ENCODE data around the gene FARP1.

FARP1 gene

DNA sequence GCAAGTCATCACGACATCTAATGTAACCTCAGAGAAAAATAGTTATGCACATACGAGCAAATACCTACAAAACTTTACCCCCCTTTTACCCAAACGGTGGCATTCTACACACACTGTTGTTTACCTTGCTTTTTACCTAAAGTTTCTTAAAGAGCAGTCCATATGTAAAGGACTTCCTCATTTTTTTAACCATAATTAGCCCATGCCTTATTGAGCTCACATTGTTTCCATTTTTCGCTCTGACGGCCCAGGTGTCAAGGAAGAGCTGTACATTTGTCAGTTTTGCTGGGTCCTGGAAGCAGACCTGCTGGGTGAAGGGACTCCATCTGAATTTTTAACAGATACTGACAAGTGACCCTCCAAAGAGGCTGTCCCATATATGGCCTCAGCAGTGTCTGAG lies 344.6 kb downstream of the FARP1 start:
- Histone ChIP-seq H3K36me3 (no peaks in the 10 kb centered on the region), H3K9me3 (no peaks in the 10 kb centered on the region), H3K4me3 (ENCODE audit: low read depth in 1 of 2, low read length in 1 of 2) (no peak overlapping the region), H3K27ac (no peak overlapping the region), H3K4me1 (ENCODE audit: control insufficient read depth in 1 of 2, insufficient read depth in 1 of 2, low read depth in 1 of 2, low read length in 1 of 2) (peaks cover 29 to 35% of the 10 kb centered on the region in 2 experiments), H3K27me3 (no peaks in the 10 kb centered on the region)
- TF ChIP-seq, protein P1, sequence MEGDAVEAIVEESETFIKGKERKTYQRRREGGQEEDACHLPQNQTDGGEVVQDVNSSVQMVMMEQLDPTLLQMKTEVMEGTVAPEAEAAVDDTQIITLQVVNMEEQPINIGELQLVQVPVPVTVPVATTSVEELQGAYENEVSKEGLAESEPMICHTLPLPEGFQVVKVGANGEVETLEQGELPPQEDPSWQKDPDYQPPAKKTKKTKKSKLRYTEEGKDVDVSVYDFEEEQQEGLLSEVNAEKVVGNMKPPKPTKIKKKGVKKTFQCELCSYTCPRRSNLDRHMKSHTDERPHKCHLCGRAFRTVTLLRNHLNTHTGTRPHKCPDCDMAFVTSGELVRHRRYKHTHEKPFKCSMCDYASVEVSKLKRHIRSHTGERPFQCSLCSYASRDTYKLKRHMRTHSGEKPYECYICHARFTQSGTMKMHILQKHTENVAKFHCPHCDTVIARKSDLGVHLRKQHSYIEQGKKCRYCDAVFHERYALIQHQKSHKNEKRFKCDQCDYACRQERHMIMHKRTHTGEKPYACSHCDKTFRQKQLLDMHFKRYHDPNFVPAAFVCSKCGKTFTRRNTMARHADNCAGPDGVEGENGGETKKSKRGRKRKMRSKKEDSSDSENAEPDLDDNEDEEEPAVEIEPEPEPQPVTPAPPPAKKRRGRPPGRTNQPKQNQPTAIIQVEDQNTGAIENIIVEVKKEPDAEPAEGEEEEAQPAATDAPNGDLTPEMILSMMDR (IDR thresholded peaks at IDR 0.05) = no peak

DNA sequence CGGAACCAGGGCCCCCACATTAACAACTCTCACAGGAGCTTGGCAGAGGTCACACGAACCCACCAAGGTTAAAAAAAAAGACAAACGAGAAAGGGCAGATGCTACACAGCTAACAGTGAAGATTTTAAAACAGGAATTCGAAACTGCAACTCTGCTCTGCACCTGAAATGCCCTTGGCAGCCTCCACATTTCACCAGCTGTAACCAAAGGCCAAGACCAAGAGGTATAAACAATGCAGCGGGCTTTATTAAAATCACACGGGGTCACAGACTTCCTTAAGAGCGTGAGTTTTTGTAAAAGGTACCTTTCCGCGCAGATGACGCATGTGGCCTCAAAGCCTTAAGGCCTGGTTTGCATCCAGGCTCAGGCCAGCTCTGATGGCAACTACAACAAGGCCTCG lies 345.8 kb downstream of the FARP1 start:
- TF ChIP-seq, protein P1 (IDR thresholded peaks at IDR 0.05) = no peak
- Histone ChIP-seq H3K27me3 (no peaks in the 10 kb centered on the region), H3K36me3 (no peaks in the 10 kb centered on the region), H3K27ac (no peak overlapping the region), H3K9me3 (no peaks in the 10 kb centered on the region), H3K4me1 (ENCODE audit: control insufficient read depth in 1 of 2, insufficient read depth in 1 of 2, low read depth in 1 of 2, low read length in 1 of 2) (peaks cover 29 to 34% of the 10 kb centered on the region in 2 experiments), H3K4me3 (ENCODE audit: low read depth in 1 of 2, low read length in 1 of 2) (no peak overlapping the region)

DNA sequence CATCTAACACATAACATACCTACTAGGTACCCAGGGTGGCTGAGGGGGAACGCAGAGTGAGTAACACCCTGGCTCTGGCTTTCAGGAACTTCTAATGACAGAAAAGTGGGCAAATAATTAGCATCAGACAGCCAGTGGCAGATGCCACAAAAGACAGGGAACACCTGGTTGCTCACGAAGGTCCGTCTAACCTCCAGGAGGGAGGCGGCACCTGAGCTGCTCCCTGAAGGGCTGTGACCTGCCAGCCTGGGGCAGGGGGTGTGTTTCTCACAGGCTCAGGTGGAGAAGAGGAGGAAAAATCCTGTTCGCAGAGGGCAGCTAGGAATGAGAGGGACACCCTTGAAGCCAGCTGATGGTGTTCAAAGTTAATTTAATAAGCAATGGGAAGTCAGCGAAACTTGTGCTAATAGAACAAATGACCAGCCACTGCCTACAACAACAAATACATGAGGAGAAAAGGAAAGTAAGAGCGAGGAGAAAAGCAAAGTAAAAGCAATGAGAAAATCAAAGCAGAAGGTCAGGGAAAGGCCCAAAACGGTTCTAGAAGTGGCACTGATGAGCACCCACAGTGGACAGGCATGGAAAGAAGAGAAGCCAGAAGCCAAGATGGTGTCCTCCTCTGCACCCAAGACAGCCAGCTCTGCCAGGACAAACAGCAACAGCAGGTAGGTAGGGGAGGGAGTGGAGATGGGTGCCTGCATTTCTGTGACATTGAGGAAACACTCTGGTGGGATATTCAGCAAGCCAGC lies 346.7 kb downstream of the FARP1 start:
- Histone ChIP-seq H3K4me3 (ENCODE audit: low read depth in 1 of 2, low read length in 1 of 2) (no peak overlapping the region), H3K9me3 (no peaks in the 10 kb centered on the region), H3K4me1 (ENCODE audit: control insufficient read depth in 1 of 2, insufficient read depth in 1 of 2, low read depth in 1 of 2, low read length in 1 of 2) (peaks cover 21 to 25% of the 10 kb centered on the region in 2 experiments), H3K36me3 (no peaks in the 10 kb centered on the region), H3K27ac (no peak overlapping the region), H3K27me3 (no peaks in the 10 kb centered on the region)
- TF ChIP-seq, protein P1 (IDR thresholded peaks at IDR 0.05) = no peak

DNA sequence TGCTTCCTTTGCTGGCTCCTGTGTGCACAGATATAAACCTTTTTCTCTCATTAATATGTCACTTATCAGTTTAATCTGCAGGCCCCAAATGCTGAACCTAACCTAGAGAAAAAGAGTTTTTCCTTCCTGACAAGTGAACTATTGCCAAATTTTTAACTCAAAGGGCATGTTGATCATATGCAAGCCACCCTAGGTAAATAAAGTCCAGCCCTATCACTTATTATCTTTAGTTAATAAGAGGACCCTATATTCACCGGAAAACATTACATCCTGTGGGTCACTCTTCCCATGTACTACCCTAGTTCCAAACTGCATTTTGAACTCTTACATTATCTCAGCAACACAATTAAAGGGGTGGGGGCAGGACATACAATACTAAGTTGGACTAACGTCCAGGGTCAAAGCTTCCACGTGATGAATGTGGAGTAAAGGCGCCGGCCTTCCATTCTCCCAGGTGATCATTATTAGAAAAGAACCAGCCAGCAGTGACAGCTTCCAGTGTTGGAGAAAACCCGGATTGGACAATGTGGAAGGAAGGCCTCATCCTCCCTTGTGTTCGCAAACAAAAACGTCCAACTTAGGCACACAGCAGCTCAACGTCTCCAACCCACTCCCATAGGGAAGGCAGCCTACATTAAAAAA lies 347.4 kb downstream of the FARP1 start:
- TF ChIP-seq, protein P1 (IDR thresholded peaks at IDR 0.05) = no peak
- peaks cover 14 to 18% of the 10 kb centered on the region in 2 experiments for H3K4me1 ChIP-seq (ENCODE audit: control insufficient read depth in 1 of 2, insufficient read depth in 1 of 2, low read depth in 1 of 2, low read length in 1 of 2)
- no peaks in the 10 kb centered on the region for H3K36me3 ChIP-seq
- H3K27ac ChIP-seq = no peak overlapping the region
- no peaks in the 10 kb centered on the region for H3K27me3 ChIP-seq
- H3K4me3 ChIP-seq (ENCODE audit: low read depth in 1 of 2, low read length in 1 of 2) = no peak overlapping the region
- H3K9me3 ChIP-seq = no peaks in the 10 kb centered on the region

DNA sequence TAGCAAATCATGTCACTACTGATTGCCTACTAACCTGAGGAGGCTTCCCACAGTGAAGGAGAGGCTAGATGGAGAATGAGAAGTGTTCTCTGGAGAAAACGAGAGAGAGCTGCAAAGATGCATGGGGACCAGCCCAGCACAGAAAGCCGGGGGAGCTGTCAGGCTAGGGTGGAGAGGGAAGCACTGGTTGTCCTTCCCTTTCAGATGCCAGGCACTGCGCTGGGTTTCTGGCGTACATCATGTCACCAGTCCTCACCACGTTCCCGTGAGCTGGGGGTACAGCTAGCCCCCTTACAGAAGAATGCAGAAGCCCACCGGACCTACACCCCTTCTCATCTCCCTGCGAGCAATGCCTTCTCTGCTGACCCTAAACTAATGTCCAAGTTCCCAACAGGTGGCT lies 348.0 kb downstream of the FARP1 start:
- peaks cover 2% of the 10 kb centered on the region for H3K36me3 ChIP-seq
- no peaks in the 10 kb centered on the region for H3K27me3 ChIP-seq
- H3K4me3 ChIP-seq (ENCODE audit: low read depth in 1 of 2, low read length in 1 of 2) = no peak overlapping the region
- H3K9me3 ChIP-seq = no peaks in the 10 kb centered on the region
- no peak overlapping the region for H3K27ac ChIP-seq
- H3K4me1 ChIP-seq (ENCODE audit: control insufficient read depth in 1 of 2, insufficient read depth in 1 of 2, low read depth in 1 of 2, low read length in 1 of 2) = peaks cover 12 to 16% of the 10 kb centered on the region in 2 experiments
- TF ChIP-seq, protein P1 (IDR thresholded peaks at IDR 0.05) = no peak

All from neutrophil (primary cell).